ENCODE results near the gene GNG7.

DNA sequence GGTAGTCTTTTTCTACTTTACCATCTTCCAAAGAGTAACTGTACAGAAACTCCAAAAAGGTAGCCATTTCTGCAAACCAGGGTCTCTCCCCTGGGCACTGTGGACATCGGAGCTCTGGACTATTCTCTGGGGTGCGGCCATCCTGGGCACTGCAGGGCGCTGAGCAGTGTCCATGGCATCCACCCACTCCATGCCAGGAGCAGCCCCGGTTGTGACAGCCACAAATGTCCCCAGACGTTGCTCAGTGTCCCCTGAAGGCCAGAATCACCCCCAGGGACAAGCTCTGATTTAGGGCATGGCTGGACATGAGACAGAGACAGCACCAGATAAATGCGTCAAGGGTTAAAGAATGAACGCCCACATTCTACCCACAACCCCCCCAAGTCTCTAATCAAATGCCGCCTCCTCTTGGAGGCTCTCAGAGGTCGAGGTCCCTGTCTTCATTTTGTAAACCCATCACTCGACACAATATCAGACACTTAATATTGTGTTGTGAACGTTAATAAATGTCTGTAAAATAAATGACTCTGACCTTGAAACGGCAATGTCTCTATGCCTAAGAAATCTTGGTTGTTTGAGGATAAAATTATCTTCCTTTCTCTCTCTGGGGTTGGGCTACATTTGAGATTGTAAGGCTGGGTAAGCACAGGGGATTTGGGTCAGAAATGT, 8.9 kb downstream of the GNG7 start:
- TF ChIP-seq, protein P1, sequence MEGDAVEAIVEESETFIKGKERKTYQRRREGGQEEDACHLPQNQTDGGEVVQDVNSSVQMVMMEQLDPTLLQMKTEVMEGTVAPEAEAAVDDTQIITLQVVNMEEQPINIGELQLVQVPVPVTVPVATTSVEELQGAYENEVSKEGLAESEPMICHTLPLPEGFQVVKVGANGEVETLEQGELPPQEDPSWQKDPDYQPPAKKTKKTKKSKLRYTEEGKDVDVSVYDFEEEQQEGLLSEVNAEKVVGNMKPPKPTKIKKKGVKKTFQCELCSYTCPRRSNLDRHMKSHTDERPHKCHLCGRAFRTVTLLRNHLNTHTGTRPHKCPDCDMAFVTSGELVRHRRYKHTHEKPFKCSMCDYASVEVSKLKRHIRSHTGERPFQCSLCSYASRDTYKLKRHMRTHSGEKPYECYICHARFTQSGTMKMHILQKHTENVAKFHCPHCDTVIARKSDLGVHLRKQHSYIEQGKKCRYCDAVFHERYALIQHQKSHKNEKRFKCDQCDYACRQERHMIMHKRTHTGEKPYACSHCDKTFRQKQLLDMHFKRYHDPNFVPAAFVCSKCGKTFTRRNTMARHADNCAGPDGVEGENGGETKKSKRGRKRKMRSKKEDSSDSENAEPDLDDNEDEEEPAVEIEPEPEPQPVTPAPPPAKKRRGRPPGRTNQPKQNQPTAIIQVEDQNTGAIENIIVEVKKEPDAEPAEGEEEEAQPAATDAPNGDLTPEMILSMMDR (conservative IDR thresholded peaks at IDR 0.05; ENCODE audit: low read length): no peak
- no peak for TF ChIP-seq EZH2phosphoT487 (IDR thresholded peaks at IDR 0.05; ENCODE audit: borderline replicate concordance)
